Panc1 (cell line): ENCODE measurements around the gene DPEP2NB.

Experiments used
- CTCF ChIP-seq: fragments of 450-650 bp; IDR thresholded peaks from 2 replicates; pipeline ENCODE4 v1.5.1; 2017; ENCODE audit warnings: mild to moderate bottlenecking
- TF ChIP-seq, protein P1 (sequence below), 2 experiments: IDR thresholded peaks; 2 replicates each; pipeline ENCODE4 v1.6.1; 2011 to 2012; ENCODE audit warnings: low read depth in 2 of 2, control low read depth in 1 of 2, low read length in 1 of 2, mild to moderate bottlenecking in 1 of 2, moderate library complexity in 1 of 2; ENCODE audit not compliant: insufficient read depth in 1 of 2

GRCh38 chr16:68019167-68019680, 3.5 kb upstream of the DPEP2NB start:
- TF ChIP-seq CTCF = no peak
- TF ChIP-seq, protein P1, sequence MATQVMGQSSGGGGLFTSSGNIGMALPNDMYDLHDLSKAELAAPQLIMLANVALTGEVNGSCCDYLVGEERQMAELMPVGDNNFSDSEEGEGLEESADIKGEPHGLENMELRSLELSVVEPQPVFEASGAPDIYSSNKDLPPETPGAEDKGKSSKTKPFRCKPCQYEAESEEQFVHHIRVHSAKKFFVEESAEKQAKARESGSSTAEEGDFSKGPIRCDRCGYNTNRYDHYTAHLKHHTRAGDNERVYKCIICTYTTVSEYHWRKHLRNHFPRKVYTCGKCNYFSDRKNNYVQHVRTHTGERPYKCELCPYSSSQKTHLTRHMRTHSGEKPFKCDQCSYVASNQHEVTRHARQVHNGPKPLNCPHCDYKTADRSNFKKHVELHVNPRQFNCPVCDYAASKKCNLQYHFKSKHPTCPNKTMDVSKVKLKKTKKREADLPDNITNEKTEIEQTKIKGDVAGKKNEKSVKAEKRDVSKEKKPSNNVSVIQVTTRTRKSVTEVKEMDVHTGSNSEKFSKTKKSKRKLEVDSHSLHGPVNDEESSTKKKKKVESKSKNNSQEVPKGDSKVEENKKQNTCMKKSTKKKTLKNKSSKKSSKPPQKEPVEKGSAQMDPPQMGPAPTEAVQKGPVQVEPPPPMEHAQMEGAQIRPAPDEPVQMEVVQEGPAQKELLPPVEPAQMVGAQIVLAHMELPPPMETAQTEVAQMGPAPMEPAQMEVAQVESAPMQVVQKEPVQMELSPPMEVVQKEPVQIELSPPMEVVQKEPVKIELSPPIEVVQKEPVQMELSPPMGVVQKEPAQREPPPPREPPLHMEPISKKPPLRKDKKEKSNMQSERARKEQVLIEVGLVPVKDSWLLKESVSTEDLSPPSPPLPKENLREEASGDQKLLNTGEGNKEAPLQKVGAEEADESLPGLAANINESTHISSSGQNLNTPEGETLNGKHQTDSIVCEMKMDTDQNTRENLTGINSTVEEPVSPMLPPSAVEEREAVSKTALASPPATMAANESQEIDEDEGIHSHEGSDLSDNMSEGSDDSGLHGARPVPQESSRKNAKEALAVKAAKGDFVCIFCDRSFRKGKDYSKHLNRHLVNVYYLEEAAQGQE (IDR thresholded peaks at IDR 0.05; ENCODE audit: insufficient read depth in 1 of 2, low read depth in 2 of 2, low read length in 1 of 2) = no peak
